NCI-H510A (cell line): Measurements from ENCODE around the gene ING3.

Experiments
- DNase-seq: peaks from one replicate; lab custom pipeline; 2025; lab: John Stamatoyannopoulos, UW

ING3 gene

GRCh38 chr7:120988591-120989256, 38.1 kb downstream of the ING3 start, which contains the start of gene CPED1:
CPED1 (plus strand) TSS chr7:120988711; CDS start chr7:120989622, 911 bp downstream.
- no peak for DNase-seq

DNA sequence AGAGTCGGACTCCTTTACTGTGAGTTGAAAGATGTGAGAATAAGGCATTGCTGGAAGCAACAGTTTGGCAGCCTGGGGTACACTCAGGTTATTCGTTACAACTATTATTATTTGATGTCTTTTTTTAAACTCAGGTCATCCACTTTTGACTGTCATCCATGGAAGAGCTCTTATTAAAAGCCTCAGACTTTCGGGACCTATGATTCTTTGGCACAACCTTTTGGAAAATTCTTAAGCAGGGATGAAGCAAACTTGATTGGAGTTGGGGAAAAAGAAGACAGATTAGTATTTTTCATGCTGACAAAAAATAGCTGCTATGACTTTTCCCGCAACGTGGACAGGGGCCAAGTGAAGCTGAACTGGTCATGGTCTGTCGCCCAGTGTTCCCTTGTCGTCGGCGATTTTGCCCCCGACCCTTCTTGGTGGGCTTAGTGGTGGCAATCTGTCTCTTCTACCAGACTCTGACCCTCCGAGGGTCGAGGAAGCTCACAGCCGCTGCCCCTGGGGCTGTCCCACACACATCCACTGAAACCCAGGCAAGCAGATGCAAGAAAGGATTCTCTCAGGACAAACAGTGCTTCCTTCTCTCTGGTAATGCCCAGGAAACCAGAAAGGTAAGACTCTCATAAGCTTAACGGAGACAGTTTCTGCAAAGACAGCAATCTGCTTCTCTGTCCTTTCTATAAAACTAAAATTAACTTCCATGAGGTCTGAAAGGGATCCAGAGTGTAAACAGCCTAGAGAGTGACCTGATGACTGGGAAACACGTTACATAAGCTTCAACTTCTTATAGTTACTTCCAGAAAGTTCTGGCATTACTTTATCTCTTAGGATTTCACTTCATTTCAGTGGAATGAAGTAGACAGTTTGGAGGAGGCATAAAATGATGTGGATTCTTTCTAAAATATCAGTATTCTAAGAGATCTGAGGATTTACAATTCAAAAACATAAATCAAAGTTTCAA, 39.0 kb downstream of the ING3 start:
- no peak for DNase-seq

DNA sequence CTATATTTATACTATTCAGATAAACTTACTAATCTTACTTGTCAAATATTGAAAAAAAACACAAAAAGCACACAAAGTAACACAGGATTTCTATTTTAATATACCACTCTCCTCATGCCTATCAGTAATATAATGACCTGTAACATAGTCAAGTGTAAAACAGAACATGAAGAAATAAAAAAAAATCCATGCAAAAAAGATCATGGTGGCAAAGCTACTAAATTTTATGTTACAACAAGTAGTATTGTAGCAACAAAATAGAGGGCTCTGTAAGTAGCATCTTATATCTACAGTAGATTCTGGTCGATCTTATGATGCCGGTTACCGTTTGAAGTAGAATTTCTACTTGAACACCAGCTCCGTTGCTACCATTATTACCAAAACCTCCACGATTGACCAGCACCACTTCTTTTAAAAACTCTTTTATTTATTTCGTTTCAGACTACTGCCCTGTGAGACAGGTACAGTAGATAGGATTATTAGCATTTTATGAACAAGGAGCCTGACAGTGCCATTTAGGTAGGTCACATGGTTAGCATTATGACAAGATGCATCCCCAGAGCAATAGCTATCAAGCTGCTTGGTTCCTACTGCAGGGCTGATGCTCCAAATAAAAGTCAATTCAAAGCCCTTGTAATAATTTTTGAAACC, 40.0 kb downstream of the ING3 start:
- DNase-seq = no peak

DNA sequence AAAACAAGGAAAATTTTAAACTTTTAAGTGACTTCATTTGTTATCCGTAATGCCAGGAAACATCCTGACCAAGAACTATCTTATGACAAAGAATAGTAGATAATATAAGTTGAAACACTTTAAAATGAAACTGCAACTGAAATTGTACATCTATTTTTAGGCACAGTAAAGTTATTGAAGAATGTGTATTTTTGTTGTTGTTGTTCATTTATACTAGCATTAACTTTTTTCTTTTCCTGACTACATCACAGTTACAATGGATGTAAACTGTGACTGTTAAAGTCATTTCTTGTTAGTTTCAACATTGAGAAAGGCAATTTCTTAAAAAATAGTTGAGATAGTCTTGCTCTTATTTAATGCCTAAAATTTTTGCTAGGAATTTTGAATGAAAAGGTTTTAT, 40.6 kb downstream of the ING3 start:
- DNase-seq = no peak

DNA sequence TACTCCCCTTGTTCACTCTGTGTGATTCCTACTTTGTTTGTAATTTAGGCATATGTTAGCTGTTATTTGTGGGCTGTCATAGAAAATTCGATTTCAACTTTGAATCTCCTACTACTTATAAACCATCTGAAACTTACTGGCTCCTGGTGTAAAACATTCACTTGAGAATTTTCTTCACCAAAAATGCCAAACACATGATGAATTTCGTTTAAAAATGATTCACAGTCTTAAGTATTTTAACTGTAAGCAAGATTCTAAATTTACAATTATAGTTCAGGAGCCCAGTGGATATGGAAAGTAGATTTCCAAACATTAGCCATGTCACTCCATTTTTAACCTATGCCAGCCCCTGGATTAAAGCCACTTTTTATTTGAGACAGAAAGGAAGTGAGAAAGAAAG, 41.0 kb downstream of the ING3 start:
- no peak for DNase-seq

DNA sequence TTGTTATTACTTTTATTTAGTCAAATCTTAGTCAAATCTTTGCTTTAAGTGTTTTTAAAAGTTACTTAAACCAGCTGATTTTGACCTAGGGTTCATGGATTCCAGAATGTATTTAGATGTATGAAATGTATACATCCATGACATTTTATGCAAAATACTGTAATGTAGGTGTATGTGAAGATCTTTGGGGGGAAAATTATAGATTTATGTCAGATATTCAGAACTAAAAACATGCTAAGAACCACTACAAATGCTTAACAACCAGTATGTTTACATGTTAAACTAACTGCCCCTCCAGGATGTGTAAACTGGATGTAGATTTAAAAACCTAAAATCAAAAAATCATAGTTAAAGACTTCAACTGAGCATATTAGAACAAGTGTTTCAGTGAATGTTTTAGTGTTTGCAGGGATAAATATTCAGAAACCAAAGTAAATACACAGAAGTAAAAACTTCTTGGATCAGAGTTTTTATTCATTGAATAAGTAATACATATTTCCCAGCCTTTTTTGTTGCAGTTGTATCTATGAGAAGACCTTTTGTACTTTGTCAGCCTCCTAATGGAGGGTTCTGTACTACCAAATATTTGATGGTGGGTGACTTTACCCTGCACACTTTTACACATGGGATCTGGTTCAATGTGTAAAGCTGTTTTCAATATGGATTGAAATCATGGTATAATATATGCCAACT, 41.8 kb downstream of the ING3 start:
- no peak for DNase-seq

GRCh38 chr7:120992965-120993494, 42.5 kb downstream of the ING3 start:
- no peak for DNase-seq

GRCh38 chr7:120993553-120994191, 43.1 kb downstream of the ING3 start:
- DNase-seq = no peak

- no peak for DNase-seq
These were observed 44.2 kb downstream of the ING3 start for GRCh38 chr7:120994512-120995410.

- DNase-seq = no peak
These were observed 45.1 kb downstream of the ING3 start for GRCh38 chr7:120995654-120996053.

DNA sequence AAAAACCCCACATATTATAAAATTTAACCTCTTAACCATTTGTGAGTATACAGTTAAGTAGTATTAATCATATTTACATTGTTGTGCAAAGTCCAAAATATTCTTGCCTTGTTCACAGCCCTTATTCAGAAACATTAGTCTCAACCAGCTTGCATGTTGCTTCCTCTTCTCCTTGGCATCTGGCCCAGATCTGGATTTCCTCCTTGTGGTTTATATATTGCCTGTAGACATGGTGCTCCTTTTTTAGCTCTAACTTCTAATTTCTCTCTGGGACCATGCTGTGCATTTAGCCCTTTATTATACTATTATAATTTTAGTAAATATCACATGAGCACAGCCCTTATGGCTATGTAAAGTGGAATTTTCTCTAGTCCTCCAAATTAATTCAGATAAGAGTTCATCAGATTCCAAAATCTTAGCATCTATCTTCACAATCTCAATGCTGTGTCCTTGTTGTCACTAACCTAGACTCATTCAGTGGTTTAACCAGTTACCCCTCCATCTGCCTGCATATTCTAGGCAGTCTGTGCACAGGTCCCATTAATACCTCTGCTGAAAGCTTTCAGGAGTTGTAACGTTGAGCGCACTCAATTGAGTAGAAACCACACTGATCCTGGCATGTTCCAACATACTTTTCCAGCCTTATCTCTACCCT, 45.9 kb downstream of the ING3 start:
- DNase-seq = no peak

DNA sequence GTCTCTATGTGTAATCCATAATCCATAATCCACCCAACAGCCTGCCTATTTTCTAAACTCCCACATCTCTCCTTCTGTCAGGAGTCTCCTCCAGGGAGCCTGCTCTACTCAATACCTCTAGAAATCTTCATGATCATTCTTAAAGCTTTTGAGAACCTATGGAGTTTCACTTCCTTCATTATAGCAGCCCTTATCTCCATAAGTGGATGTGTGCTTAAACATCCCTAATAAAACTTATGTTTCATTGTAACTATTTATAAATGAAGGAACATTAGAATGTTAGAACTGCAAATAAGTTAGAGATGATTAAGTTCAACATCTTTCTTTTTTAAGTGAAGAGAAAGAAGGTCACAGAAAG, 46.4 kb downstream of the ING3 start:
- DNase-seq = no peak

- no peak for DNase-seq
These were observed 47.4 kb downstream of the ING3 start for GRCh38 chr7:120997882-120998474.

GRCh38 chr7:120998520-120998919, 47.9 kb downstream of the ING3 start:
- DNase-seq = no peak

DNA sequence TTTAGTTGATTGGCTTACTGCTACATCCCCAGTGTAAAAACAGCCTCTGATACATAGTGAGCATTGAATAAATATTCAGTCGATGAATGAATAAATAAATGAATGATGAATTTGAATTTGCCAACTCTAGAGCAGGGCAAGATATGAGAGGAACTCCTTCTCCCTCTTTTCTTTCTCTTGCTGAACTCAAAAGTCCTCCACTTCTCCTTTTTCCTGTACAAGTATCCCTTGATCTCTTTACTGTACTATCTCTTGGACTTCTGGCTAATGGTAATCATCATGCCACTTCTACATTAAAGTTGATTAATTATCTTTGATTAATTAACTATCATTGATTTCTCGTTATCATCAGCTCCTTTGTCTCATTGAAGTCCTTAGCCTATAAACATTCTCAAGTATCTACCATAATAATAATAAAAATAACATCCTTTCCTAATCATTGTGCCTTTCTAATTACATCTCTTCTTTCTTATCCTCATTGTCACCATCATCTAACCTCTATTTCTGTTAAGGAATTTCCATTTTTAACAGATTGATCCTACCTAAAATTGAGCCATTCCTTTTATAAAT, 48.5 kb downstream of the ING3 start:
- DNase-seq = no peak

DNA sequence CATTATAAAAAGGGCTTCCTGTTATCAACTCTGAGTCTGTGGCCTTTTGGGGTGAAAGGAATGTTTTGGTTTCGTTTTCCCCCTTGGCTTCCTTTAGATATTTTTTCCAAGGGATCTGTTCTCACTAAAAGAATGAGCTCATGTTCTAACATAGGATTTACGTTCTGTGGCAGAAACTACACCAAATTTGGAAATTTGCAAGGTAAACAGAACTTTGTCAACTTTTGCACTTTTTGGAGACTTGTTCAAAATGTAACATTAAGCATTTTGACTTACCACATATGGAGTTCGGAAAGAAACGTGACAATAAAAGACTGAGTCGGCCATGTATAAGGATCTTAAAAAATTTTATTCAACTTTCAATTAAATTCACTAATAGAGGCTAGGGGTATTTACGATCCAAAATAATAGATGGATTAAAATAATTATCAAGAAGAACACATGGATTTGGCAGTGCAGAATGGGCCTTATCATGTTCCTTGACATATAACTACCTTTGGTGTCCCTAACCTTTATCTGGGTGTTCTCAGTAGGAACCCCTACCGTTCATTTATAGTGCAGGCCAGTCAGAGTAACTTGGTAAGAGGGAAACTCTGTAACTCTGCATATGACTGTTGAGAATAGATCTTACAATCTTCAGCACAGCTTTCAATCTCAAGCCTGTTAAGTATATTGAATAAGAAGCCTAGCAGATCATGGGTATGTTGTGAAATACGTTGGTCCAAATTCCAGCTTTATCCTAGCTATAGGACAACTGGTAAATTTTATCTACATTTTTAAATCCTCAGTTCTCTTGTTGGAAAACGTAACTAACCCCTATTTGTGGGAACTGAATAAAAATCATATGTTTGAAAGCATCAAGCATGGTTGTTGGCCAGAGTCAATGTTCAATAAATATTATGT, 49.8 kb downstream of the ING3 start:
- no peak for DNase-seq

DNA sequence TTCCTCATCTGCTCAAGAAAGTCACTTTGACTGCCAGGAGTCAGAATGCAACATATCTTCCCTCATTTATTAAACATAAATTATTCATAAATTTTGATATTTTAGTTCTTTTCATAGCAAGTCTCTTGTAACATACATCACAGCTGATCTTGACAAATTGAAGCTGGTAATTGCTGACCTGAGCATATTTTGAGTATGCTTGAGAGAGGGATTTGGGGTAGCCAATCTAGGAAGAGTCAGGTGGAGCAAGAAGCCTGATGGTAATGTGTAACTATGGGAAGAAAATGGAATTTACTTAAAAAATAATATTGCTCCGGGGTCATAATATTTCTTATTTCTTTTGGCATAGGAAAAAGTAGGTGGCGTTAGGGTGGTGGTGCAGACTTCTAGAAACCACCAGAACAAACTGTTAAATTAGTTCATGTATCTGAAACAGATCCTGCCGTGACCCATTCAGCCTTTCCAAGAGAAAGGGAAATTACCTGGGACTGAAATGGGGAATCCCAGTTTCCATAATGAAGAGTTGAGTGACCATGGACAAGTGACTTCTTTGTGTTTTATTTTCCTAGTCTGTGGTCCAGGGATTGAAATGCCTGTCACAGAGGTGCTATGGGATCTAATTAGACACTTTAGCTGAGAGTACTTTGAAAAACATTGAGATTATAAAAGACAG, 50.8 kb downstream of the ING3 start:
- no peak for DNase-seq
